OCI-LY7 (cell line): ENCODE measurements around the gene VAMP5. TPM values are rescaled to one million over a fixed set of nuclear protein-coding genes. Genes with fewer than 3 reads are reported as not detected.

Experiments
- BruUV-seq: library from RNA; stranded (reverse); fragments of 400-500 nt; replicated peaks from 2 replicates; lab custom pipeline; 2021; lab: Mats Ljungman, UMichigan
- CTCF ChIA-PET: fragments of 300-600 bp; sonication (Branson Sonifier 250); formaldehyde crosslinking; loops from one replicate; lab custom pipeline; 2022; ENCODE audit warnings: antibody characterized with exemption; ENCODE audit not compliant: unreplicated experiment; lab: Charles Lee
- POLR2A ChIA-PET: fragments of 300-600 bp; sonication (Branson Sonifier 250); formaldehyde crosslinking; loops from one replicate; lab custom pipeline; 2022; ENCODE audit warnings: antibody characterized with exemption; lab: Charles Lee
- DNase-seq: peaks from one replicate; pipeline ENCODE4 v3.0.0-alpha.2; 2015; ENCODE audit warnings: low spot score
- H2AFZ ChIP-seq: fragments of 200-600 bp; sonication (generic), shearing (Covaris generic); 2 replicates; pipeline ENCODE4 v1.6.1; 2014; ENCODE audit warnings: mild to moderate bottlenecking, antibody characterized with exemption, low read length, moderate library complexity
- H3K27ac ChIP-seq: fragments of 200-600 bp; sonication (generic); 2 replicates; pipeline ENCODE4 v1.5.1; 2014; ENCODE audit warnings: mixed run types, low read depth, mild to moderate bottlenecking, moderate library complexity, low read length, inconsistent platforms; ENCODE audit not compliant: poor library complexity, severe bottlenecking
- H3K36me3 ChIP-seq: fragments of 200-600 bp; sonication (generic); 2 replicates; pipeline ENCODE4 v1.6.1; 2014; ENCODE audit warnings: mild to moderate bottlenecking, antibody characterized with exemption, low read length, moderate library complexity, mixed read lengths; ENCODE audit not compliant: insufficient read depth
- H3K4me1 ChIP-seq: fragments of 200-600 bp; sonication (generic); 2 replicates; pipeline ENCODE4 v1.5.1; 2014; ENCODE audit warnings: mild to moderate bottlenecking, low read length; ENCODE audit not compliant: insufficient read depth, poor library complexity, severe bottlenecking
- H3K4me2 ChIP-seq: fragments of 200-600 bp; sonication (generic); 2 replicates; pipeline ENCODE4 v1.6.1; 2014; ENCODE audit warnings: mild to moderate bottlenecking, low read length
- H3K4me3 ChIP-seq: fragments of 200-600 bp; sonication (generic); 2 replicates; pipeline ENCODE4 v1.5.1; 2014; ENCODE audit warnings: mild to moderate bottlenecking, low read depth, low read length; ENCODE audit not compliant: poor library complexity, severe bottlenecking
- H3K79me2 ChIP-seq: fragments of 200-600 bp; sonication (generic); 2 replicates; pipeline ENCODE4 v1.6.1; 2016; ENCODE audit warnings: low read depth, mild to moderate bottlenecking, low read length, moderate library complexity, mixed read lengths; ENCODE audit not compliant: insufficient read depth
- H3K9me2 ChIP-seq: fragments of 200-600 bp; sonication (generic); 2 replicates; pipeline ENCODE4 v1.6.1; 2016; ENCODE audit warnings: mild to moderate bottlenecking, low read length, mixed read lengths; ENCODE audit not compliant: insufficient read depth
- H3K9me3 ChIP-seq: fragments of 200-600 bp; sonication (generic); 2 replicates; pipeline ENCODE4 v1.6.1; 2014; ENCODE audit warnings: mild to moderate bottlenecking, mixed run types, low read length, mixed read lengths
- H4K20me1 ChIP-seq: fragments of 200-600 bp; sonication (generic); 2 replicates; pipeline ENCODE4 v1.6.1; 2014; ENCODE audit warnings: mild to moderate bottlenecking, antibody characterized with exemption, low read length, moderate library complexity, mixed read lengths; ENCODE audit not compliant: insufficient read depth
- EZH2phosphoT487 ChIP-seq: fragments of 200-600 bp; sonication (generic); IDR thresholded peaks from 2 replicates; pipeline ENCODE4 v1.6.1; 2018; ENCODE audit warnings: low read depth, borderline replicate concordance, mild to moderate bottlenecking, mixed run types, antibody characterized with exemption, low read length, moderate library complexity, mixed read lengths
- intact Hi-C: fragments of 100-400 bp; cut with micrococcal nuclease; formaldehyde crosslinking; loops from one replicate; pipeline ENCODE4 v1.10.0; 2022; ENCODE audit not compliant: unreplicated experiment
- total RNA-seq, 2 experiments: library from RNA; depleted of rRNA in 1 of 2; stranded (reverse); fragments of >200 nt in 1 of 2; shearing (Covaris generic) in 1 of 2; gene quantifications; 2 replicates each; pipeline ENCODE4 v1.2.3, GENCODE V29; 2014 to 2022
- TF ChIP-seq, protein P1 (sequence below): fragments of 200-600 bp; sonication (generic); conservative IDR thresholded peaks from 2 replicates; pipeline ENCODE4 v1.5.1; 2014; ENCODE audit warnings: mild to moderate bottlenecking, antibody characterized with exemption, low read length, moderate library complexity, mixed read lengths

VAMP5 gene
- total RNA-seq, 2 experiments from 2014 or later: 3.0 to 3.9 TPM

DNA sequence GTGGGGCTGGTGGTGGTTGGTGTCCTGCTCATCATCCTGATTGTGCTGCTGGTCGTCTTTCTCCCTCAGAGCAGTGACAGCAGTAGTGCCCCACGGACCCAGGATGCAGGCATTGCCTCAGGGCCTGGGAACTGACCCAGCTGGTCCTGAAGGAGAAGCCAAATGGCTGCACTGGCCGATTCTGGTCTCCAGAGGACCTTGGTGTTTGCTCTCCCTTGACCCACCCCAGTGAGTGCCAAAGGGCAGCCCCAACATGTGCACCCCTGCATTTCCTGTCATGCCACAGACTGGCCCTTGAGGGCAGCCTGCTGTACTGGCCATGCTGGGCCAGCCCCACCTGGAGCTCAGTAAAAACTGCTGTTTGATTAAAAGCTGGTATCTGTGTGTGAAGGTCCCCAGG lies 8.8 kb downstream of the VAMP5 start:
- Histone ChIP-seq H3K36me3 (peaks cover 8% of the 10 kb centered on the region; the same call in 1 of the 2 replicates), H2AFZ (no peak overlapping the region), H3K9me2 (no peaks in the 10 kb centered on the region), H3K4me1 (peaks cover 19% of the 10 kb centered on the region), H3K4me2 (no peak overlapping the region), H3K9me3 (no peaks in the 10 kb centered on the region), H4K20me1 (no peaks in the 10 kb centered on the region), H3K79me2 (peaks cover 12% of the 10 kb centered on the region; the same call in 1 of the 2 replicates), H3K27ac (no peak overlapping the region), H3K4me3 (no peak overlapping the region)
- ChIA-PET POLR2A (interaction anchor here (0.7 kb wide), 1 partner anchor 15 kb away, joined by 4 read pairs; the partner anchor contains the start of gene VAMP8), CTCF (no interaction called here)
- intact Hi-C loops: no loop called here
- DNase-seq: no peak
- no TSS peak for BruUV-seq
- no peak for TF ChIP-seq EZH2phosphoT487
- TF ChIP-seq, protein P1, sequence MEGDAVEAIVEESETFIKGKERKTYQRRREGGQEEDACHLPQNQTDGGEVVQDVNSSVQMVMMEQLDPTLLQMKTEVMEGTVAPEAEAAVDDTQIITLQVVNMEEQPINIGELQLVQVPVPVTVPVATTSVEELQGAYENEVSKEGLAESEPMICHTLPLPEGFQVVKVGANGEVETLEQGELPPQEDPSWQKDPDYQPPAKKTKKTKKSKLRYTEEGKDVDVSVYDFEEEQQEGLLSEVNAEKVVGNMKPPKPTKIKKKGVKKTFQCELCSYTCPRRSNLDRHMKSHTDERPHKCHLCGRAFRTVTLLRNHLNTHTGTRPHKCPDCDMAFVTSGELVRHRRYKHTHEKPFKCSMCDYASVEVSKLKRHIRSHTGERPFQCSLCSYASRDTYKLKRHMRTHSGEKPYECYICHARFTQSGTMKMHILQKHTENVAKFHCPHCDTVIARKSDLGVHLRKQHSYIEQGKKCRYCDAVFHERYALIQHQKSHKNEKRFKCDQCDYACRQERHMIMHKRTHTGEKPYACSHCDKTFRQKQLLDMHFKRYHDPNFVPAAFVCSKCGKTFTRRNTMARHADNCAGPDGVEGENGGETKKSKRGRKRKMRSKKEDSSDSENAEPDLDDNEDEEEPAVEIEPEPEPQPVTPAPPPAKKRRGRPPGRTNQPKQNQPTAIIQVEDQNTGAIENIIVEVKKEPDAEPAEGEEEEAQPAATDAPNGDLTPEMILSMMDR: no peak

GRCh38 chr2:85594715-85595300 lies 10.6 kb downstream of the VAMP5 start:
- CTCF ChIA-PET: interaction anchor here (0.6 to 1.4 kb wide), 3 partner anchors 9 to 34 kb away, joined by 3 read pairs; no protein-coding TSS in a partner anchor
- Histone ChIP-seq H3K4me2 (peak overlapping the region; percentile 82), H3K9me3 (no peaks in the 10 kb centered on the region), H3K27ac (peak overlapping the region; percentile 42), H3K4me3 (peak overlapping the region; percentile 89), H2AFZ (peak overlapping the region; percentile 79), H3K4me1 (peaks cover 23% of the 10 kb centered on the region), H4K20me1 (no peaks in the 10 kb centered on the region), H3K36me3 (peaks cover 8% of the 10 kb centered on the region; the same call in 1 of the 2 replicates), H3K79me2 (peaks cover 12% of the 10 kb centered on the region; the same call in 1 of the 2 replicates), H3K9me2 (no peaks in the 10 kb centered on the region)
- intact Hi-C loops: loop anchor here (1.0 kb wide), 1 partner anchor 17 kb away; no protein-coding TSS in a partner anchor
- DNase-seq: no peak
- POLR2A ChIA-PET: interaction anchor here (1.1 to 3.9 kb wide), 11 partner anchors 7 to 56 kb away, joined by 3 to 34 read pairs (median 6); partner anchors contain the start of genes C2orf68, GGCX, MAT2A and VAMP8
- BruUV-seq: TSS peak; percentile 98
- no peak for TF ChIP-seq EZH2phosphoT487
- TF ChIP-seq, protein P1: no peak
